Measurements from ENCODE around the gene PGLYRP1. TPM values are rescaled to one million over a fixed set of nuclear protein-coding genes. Genes with fewer than 3 reads are reported as not detected.

Gene PGLYRP1
- total and polyA plus RNA-seq, 2 of the 4 experiments (the other 2 are of a cell fraction), result not detected

GRCh38 chr19:45969676-45970075 lies 53.2 kb downstream of the PGLYRP1 start:
- no peak overlapping the region for H3K4ac ChIP-seq (ENCODE audit: low read depth, low read length)
- no peak overlapping the region for H2AFZ ChIP-seq (replicated peaks; ENCODE audit: low read length, poor library complexity)
- POLR2A ChIA-PET (ENCODE audit: unreplicated experiment), result no interaction called here
- H3K4me1 ChIP-seq (ENCODE audit: control insufficient read depth, insufficient read depth, low read length), result no peaks in the 10 kb centered on the region
- H3K9ac ChIP-seq (ENCODE audit: low read depth, low read length), result no peak overlapping the region
- TF ChIP-seq CTCF (conservative IDR thresholded peaks at IDR 0.05; ENCODE audit: low read depth, low read length), result no peak
- H4K8ac ChIP-seq (ENCODE audit: low read depth in 2 of 2, low read length in 2 of 2), result no peak overlapping the region
- H3K4me3 ChIP-seq (ENCODE audit: insufficient read depth, low read depth, low read length), result no peak overlapping the region
- no peak overlapping the region for H4K91ac ChIP-seq (ENCODE audit: insufficient read depth, low read depth, low read length)
- H3K9me3 ChIP-seq (ENCODE audit: control insufficient read depth, insufficient read depth, low read length), result peaks cover 4% of the 10 kb centered on the region; the same call in 1 of the 2 replicates
- H2BK120ac ChIP-seq (ENCODE audit: low read depth, low read length), result no peak overlapping the region
- no peaks in the 10 kb centered on the region for H3K79me1 ChIP-seq (ENCODE audit: low read depth in 1 of 2, low read length in 2 of 2)
- no peak overlapping the region for H3K23ac ChIP-seq (ENCODE audit: low read depth, low read length)
- no peak overlapping the region for H3K27ac ChIP-seq (ENCODE audit: insufficient read depth, low read length)
- in situ Hi-C loops (cut with MboI; ENCODE audit: low sequenced_read_pairs) (no loop called here), intact Hi-C loops (cut with micrococcal nuclease) (no loop called here), dilution Hi-C loops (cut with HindIII; ENCODE audit: low sequenced_read_pairs, unreplicated experiment) (no loop called here)
- no peak overlapping the region for H4K5ac ChIP-seq (ENCODE audit: low read depth, low read length)
- no peak overlapping the region for H3K14ac ChIP-seq (replicated peaks; ENCODE audit: low read depth, low read length)
- no peak overlapping the region for H2BK20ac ChIP-seq (ENCODE audit: low read depth, low read length)
- H4K20me1 ChIP-seq (ENCODE audit: insufficient read depth, low read length), result no peaks in the 10 kb centered on the region
- H2BK15ac ChIP-seq (ENCODE audit: low read depth, low read length), result no peak overlapping the region
- no TSS peak for BruUV-seq (replicated peaks)
- no peak overlapping the region for H3K4me2 ChIP-seq (ENCODE audit: low read depth, low read length)
- no peak overlapping the region for H3K18ac ChIP-seq (ENCODE audit: low read depth, low read length)
- no peak overlapping the region for H2BK5ac ChIP-seq (ENCODE audit: low read depth, low read length, poor library complexity, severe bottlenecking)
- peaks cover 56% of the 10 kb centered on the region for H3K27me3 ChIP-seq (ENCODE audit: control insufficient read depth, insufficient read depth, low read length)
- WGBS, 2 experiments (ENCODE audit: extremely low coverage in 2 of 2, insufficient read length in 1 of 2), result 59% methylated on average over 3 of the region's 5 CpGs; no CpG with 5 or more reads in 1 of the 2 experiments
- no peak overlapping the region for H2AK5ac ChIP-seq (ENCODE audit: low read depth, low read length)
- ATAC-seq (ENCODE audit: low read depth) (no peak), DNase-seq (no peak)
- CTCF ChIA-PET, result interaction anchor here (0.6 kb wide), 1 partner anchor 20 kb away, joined by 3 read pairs; no protein-coding TSS in a partner anchor
- H3K36me3 ChIP-seq (ENCODE audit: control insufficient read depth, insufficient read depth, low read length), result no peaks in the 10 kb centered on the region
- H3K9me1 ChIP-seq (ENCODE audit: insufficient read depth, low read length), result no peaks in the 10 kb centered on the region
- H2AK9ac ChIP-seq (replicated peaks; ENCODE audit: low read depth, low read length, poor library complexity), result peak overlapping the region; percentile 65
- no peak overlapping the region for H3K56ac ChIP-seq (ENCODE audit: extremely low read depth, insufficient read depth, low read length)

Small RNA genes within 50 kb of the gene (microRNA-seq; reads per million reads assigned to microRNA genes)
- 294 to 1,082 reads per million in 2 experiments for gene MIR769 (ENCODE audit: insufficient read depth in 1 of 2, insufficient read length in 1 of 2, unreplicated experiment in 1 of 2)

Small RNA genes within 50 kb of the gene (small RNA-seq; reads per million reads assigned to genes)
- 1.6 to 60.2 (median 53.0) reads per million in 5 experiments for gene MIR769

Other genes with a start within 250 kb of the PGLYRP1 start
- 7.9 and 10.0 TPM in 2 replicates for gene DMPK, start 240.6 kb downstream of the PGLYRP1 start, total RNA-seq (2012; rRNA removed)
- 48.5 and 50.7 TPM in 2 replicates for gene DMPK, start 240.6 kb downstream of the PGLYRP1 start, polyA plus RNA-seq (2012; rRNA removed)
- gene DMWD, start 230.2 kb downstream of the PGLYRP1 start, total RNA-seq (2012; rRNA removed), result 9.7 and 10.0 TPM in 2 replicates
- 28.5 and 33.1 TPM in 2 replicates for gene DMWD, start 230.2 kb downstream of the PGLYRP1 start, polyA plus RNA-seq (2012; rRNA removed)
- under 0.01 TPM in 2 replicates for gene RSPH6A, start 207.7 kb downstream of the PGLYRP1 start, total RNA-seq (2012; rRNA removed)
- gene RSPH6A, start 207.7 kb downstream of the PGLYRP1 start, polyA plus RNA-seq (2012; rRNA removed), result 0.09 TPM in 1 of 2 replicates, not detected in the other
- 33.6 and 35.3 TPM in 2 replicates for gene SYMPK, start 159.9 kb downstream of the PGLYRP1 start, total RNA-seq (2012; rRNA removed)
- gene SYMPK, start 159.9 kb downstream of the PGLYRP1 start, polyA plus RNA-seq (2012; rRNA removed), result 70.0 and 71.5 TPM in 2 replicates
- gene FOXA3, start 158.7 kb downstream of the PGLYRP1 start, total RNA-seq (2012; rRNA removed), result not detected in 2 replicates
- gene FOXA3, start 158.7 kb downstream of the PGLYRP1 start, polyA plus RNA-seq (2012; rRNA removed), result not detected in 2 replicates
- 4.5 and 5.0 TPM in 2 replicates for gene IRF2BP1, start 136.9 kb downstream of the PGLYRP1 start, total RNA-seq (2012; rRNA removed)
- gene IRF2BP1, start 136.9 kb downstream of the PGLYRP1 start, polyA plus RNA-seq (2012; rRNA removed), result 8.5 and 11.6 TPM in 2 replicates
- 0.28 and 0.36 TPM in 2 replicates for gene MYPOP, start 120.4 kb downstream of the PGLYRP1 start, total RNA-seq (2012; rRNA removed)
- 2.8 and 3.1 TPM in 2 replicates for gene MYPOP, start 120.4 kb downstream of the PGLYRP1 start, polyA plus RNA-seq (2012; rRNA removed)
- not detected in 2 replicates for gene NANOS2, start 108.3 kb downstream of the PGLYRP1 start, total RNA-seq (2012; rRNA removed)
- not detected in 2 replicates for gene NANOS2, start 108.3 kb downstream of the PGLYRP1 start, polyA plus RNA-seq (2012; rRNA removed)
- gene NOVA2, start 49.2 kb downstream of the PGLYRP1 start, total RNA-seq (2012; rRNA removed), result not detected in 2 replicates
- gene NOVA2, start 49.2 kb downstream of the PGLYRP1 start, polyA plus RNA-seq (2012; rRNA removed), result 0.03 TPM in 1 of 2 replicates, not detected in the other
- 3.2 and 3.6 TPM in 2 replicates for gene CCDC61, start 27.6 kb downstream of the PGLYRP1 start, total RNA-seq (2012; rRNA removed)
- 9.1 and 10.0 TPM in 2 replicates for gene CCDC61, start 27.6 kb downstream of the PGLYRP1 start, polyA plus RNA-seq (2012; rRNA removed)
- gene IGFL4, start 17.9 kb upstream of the PGLYRP1 start, total RNA-seq (2012; rRNA removed), result not detected in 2 replicates
- not detected in 2 replicates for gene IGFL4, start 17.9 kb upstream of the PGLYRP1 start, polyA plus RNA-seq (2012; rRNA removed)
- not detected in 2 replicates for gene IGFL3, start 101.6 kb upstream of the PGLYRP1 start, total RNA-seq (2012; rRNA removed)
- not detected in 2 replicates for gene IGFL3, start 101.6 kb upstream of the PGLYRP1 start, polyA plus RNA-seq (2012; rRNA removed)
- gene IGFL2, start 125.2 kb upstream of the PGLYRP1 start, total RNA-seq (2012; rRNA removed), result not detected in 2 replicates
- not detected in 2 replicates for gene IGFL2, start 125.2 kb upstream of the PGLYRP1 start, polyA plus RNA-seq (2012; rRNA removed)
- gene IGFL1, start 206.7 kb upstream of the PGLYRP1 start, total RNA-seq (2012; rRNA removed), result not detected in 2 replicates
- gene IGFL1, start 206.7 kb upstream of the PGLYRP1 start, polyA plus RNA-seq (2012; rRNA removed), result not detected in 2 replicates